Suppressor macrophage treated with lipopolysaccharide for 1 hour (primary cell): Measurements from ENCODE around the gene LSM7.
"Not testable (repeated sequence)": the region's sequence is repeated elsewhere in the genome, so short reads cannot be mapped to it uniquely, and the experiment has no call there.

Source experiments
- DNase-seq, 3 donors: peaks; one replicate each; pipeline ENCODE4 v3.0.0-alpha.2; 2020 to 2022

The LSM7 gene

DNA sequence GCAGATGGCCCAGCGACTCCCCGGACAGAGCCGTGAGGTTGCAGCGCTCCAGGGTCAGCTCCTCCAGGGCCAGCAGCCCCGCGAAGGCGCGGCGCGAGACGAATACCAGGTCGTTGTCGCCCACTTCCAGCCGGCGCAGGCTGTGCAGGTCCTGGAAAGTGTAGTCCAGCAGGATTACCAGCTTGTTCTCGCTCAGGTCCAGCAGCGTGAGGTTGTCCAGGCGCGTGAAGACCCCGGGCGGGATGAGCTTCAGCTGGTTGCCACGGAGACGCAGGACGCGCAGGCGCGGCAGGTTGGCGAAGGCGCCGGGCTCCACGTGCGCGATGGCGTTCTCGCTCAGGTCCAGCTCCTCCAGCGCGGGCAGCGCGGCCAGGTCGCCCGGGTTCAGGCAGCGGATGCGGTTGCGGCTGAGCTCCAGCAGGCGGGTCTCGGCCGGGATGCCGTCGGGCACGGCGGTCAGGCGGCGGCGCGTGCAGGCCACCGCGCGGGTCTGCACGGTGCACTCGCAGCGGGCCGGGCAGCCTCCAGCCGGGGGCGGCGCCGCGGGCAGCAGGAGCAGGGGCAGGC, 37.1 kb downstream of the LSM7 start:
- no peak for DNase-seq

DNA sequence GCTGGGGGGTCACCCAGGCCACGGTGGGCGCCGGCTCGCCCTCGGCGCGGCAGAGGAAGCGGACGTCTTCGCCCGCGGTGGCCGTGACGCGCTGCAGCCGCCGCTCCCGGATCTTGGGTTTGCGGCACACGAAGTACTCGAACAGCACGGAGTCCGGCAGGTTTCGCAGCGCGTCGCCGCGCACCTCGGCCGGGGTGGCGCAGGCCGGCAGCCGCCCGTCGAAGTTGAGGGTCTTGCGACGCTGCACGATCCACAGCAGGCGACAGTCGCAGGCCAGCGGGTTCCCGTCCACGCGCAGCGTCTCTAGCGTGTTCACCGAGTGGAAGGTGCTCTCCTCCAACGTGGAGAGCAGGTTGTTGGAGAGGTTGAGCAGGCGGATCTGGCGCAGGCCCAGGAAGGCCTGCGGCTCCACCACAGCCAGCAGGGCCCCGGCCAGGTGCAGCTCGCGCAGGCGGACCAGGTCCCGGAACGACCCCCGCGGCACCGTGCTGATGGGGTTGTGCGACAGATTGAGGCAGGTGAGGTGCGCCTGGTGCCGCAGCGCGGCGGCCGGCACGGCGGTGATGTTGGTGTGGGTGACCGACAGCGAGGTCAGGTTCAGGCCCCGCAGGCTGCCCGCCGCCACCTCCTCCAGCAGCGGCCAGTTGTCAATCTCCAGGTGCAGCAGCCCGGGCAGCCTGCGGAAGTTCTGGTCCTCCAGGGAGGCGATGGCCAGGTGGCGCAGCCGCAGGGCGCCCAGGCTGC, 37.8 kb downstream of the LSM7 start:
- DNase-seq, result peak in 1 of 3 donors; percentile 55

DNA sequence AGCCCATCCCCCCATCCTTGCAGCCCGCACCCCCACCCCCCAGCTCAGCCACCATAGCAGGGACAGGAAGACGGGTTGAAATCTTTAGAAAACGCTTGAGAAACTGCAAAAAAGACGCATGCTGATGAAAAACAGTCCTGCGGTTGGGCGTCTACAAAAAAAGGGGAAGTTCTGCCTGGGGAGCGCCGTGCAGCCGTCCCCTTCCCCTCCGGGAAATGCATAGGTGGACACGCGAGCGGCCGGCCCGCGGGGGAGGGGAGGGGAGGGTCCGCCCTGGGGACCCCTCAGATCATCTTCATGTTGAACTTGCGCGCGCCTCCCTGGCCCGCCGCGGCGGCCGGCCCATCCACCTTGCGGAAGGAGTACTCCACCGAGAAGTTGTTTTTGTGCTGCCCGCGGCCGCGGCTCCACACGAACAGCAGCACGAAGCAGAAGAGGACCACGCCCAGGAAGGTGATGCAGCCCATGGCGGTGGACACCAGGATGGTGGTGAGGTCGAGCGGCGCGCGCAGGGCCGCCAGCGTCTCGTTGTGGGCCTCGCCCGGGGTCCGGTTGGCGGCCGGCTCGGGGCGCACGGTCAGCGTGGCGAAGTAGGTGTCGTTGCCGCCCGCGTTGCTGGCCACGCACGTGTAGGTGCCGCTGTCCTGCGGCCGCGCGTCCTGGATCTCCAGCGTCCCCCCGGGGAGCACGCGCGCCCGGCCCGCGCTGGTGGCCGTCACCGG, 38.5 kb downstream of the LSM7 start:
- peak; percentile 77 to 82 (median 81) for DNase-seq

DNA sequence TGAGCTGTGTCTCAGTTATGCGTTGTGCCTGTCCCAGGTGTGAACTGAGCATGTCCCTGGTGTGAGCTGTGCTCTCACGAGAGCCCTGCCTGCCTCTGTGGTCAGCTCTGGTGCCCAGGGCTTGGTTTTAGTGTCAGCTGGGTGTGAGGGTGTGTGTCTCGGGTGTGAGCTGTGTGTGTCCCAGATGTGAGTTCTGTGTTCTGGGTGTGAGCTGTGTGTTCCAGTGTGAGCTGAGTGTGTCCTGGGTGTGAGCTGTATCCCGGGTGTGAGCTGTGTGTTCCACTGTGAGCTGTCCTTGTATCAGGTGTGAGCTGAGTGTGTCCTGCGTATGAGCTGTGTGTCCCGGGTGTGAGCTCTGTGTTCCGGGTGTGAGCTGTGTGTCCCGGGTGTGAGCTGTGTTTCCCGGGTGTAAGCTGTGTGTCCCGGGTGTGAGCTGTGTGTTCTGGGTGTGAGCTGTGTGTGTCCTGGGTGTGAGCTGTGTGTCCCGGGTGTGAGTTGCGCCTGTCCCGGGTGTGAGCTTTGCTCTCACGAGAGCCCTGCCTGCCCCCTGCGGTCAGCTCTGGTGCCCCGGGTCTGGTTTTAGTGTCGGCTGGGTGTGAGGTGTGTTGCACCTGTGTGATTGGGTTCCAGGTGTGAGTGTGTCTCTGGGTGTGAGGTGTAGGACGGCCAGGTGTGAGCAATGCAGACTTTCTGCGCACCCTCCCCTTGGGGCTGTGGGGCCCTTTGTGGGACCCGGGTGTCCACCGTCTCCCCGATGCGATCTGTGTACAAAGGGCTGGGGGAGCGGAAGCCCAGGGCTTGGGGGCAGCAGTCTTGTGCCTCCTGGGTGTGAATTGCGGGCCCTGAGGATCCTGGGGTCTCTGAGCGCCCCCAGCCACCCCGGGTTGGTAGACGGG, 39.3 kb downstream of the LSM7 start:
- DNase-seq, result no peak

DNA sequence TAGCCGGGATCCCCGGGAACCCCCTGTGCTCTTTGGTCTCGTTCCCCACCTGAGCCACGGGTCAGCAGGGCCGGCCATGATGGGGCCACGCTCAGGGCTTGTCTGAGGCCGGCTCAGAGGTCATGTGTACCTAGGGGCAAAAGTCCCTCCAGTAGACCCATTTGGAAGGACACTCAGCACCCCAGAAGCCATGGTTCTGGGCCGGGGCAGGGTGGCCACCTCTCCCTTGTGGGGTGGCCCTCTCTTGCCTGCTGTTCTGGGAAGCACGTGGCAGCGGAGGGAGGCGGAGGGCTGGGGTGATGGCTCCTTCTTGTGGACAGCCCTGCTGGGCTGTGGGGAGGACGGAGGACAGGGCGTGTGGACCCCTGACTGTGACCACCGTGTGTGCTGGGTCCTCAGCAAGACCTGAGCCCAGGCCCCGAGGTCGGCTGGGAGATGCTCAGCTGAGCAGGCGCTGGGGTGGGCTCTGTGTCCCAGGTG, 40.0 kb downstream of the LSM7 start:
- DNase-seq, result no peak

DNA sequence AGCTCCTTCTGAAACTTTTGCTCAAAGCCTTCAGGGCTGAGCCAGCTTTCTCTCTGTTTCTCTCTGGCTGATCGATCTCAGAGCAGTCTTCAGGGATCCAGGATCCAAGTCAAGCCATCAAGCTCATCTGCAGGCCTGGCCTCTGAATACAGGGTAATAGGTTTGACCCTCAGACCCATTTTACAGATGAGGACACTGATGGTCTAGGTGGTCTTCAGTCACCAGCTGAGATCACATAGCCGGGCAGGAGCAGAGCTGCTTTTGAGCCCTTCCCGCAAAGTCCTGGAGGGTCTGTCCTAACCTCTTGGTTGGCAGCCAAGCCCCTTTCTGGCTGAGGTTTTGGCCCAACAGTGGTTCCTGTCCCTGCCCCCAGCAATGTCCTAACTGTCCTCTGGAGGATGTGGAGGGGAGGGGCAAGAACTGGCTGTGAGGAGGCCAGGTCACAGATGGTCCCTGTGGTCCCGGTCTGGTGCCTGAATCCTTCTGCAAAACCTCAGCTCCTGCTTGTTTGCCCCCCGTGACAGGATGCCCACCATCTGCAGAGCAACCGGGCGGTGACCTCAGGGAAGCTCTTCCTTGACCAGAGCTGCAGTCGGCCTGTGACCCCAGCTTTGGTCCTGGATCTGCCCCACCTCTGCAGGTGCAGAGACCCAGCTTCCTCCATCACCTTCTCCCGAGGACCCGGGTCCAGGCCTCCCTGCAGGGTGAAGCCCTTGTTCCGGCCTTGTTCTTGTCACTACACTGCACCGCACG, 40.6 kb downstream of the LSM7 start:
- DNase-seq, result no peak

DNA sequence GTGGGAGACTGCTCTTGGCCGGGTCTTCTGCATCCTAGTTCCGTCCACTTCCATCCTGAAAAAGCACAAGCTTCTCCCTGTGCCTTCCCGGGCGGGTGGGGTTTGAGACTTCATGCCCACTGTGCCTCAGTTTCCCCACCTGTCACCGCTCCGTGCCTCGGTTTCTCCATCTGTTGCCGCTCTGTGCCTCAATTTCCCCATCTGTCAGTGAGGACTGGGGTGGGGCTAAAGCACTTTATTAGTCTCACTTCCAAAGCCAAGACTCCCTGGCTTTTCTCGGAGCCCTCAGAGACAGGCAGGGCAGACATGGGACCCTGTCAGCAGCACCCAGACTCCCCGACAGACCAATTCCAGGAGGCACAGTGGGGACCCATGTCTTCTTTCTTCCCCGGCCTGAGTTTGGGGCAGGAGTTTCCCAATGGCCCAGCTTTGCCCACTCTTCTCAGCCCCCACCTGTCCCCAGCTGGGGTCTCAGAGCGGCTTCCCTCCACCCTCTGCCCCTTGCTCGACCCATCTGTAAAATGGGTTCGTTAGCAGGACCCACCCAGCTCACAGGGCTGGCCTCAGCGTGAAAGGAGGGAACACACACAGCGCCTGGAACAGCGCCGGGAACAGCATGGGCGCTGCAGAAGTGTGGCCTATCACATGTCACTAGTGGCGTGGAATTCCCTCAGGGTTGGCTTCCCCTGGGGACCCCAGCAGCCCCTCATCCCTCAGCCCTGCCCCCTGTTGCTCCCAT, 41.8 kb downstream of the LSM7 start:
- DNase-seq, result no peak

DNA sequence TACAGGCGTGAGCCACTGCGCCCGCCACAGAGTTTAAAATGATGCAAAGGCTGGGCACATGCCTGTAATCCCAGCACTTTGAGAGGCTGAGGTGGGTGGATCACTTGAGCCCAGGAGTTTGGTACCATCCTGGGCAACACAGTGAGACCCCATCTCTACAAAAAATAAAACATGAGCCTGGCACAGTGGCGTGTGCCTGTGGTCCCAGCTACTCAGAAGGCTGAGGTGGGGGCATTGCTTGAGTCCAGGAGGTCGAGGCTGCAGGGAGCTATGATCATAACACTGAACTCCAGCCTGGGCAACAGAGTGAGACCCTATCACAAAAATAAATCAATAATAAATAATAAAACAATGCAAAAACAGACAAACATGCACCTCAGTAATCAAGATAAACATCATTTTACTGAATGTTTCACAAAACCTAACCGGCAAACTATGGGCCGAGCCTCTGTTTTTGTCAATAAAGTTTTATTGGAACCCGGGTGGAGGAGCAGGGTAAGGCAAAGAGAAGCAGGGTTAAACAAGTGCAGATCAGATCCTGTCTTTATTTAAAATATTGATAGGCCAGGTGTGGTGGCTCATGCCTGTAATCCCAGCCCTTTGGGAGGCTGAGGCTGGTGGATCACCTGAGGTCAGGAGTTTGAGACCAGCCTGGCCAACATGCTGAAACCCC, 44.4 kb downstream of the LSM7 start:
- no peak for DNase-seq

DNA sequence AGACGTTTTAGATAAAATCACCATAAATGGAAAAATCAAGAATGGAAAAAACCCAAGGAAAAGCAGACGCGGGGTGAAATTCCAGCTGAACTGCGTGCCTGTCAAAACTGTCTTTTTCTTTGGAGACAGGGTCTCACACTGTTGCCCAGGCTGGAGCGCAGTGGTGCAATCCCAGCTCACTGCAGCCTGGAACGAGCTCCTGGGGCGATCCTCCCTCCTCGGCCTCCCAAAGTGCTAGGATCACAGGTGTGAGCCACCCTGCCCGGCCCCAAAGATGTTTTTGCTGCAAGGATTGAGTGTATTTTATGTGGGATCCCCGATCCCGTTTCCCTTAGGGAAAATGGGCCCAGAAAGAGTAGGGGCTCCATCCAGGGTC, 45.5 kb downstream of the LSM7 start:
- DNase-seq, result no peak

DNA sequence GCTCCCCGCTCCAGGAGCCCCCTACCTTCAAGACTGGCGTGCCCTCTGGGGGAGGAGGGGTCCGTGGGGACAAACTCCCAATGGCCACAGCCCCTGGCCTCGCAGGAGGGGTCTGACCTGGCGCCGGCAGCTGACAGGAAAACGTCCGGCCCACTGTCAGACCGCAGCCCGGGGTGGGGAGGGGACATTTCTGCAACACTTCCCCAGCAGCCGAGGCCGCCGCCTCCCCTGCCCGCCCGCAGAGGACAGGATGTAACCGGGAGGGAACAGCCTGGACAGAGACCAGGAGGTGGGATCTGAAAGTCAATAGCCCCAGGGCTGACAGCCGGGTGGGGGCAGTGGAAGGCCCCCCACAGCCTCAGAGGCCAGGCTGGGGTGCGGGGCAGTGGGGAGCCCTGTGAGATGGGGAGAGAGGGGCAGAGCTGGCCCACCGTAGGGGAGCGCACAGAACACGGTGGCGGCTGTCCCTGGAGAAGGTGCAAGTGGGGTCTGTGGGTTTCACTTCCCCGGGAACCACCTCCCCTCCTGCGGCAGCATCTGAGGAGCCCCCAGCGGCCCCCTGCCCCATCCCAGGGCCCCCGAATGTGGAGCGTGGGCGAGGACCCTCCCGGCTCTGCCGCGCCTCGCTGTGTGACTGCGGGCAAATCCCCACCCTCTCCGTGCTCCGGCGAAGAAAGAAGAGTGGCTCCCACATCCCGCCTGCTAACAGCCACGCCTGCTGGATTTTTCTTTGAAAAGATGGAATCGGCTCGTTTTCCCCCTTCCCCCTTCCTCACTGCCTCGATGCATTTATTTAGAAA, 46.1 kb downstream of the LSM7 start, which contains the start of gene PEAK3:
Gene PEAK3 (minus strand): TSS at position 114 of the 800 bp plus-strand sequence. CDS start 1,244 bp downstream, outside the sequence.
- DNase-seq, result peak; percentile 80 to 87 (median 80)

DNA sequence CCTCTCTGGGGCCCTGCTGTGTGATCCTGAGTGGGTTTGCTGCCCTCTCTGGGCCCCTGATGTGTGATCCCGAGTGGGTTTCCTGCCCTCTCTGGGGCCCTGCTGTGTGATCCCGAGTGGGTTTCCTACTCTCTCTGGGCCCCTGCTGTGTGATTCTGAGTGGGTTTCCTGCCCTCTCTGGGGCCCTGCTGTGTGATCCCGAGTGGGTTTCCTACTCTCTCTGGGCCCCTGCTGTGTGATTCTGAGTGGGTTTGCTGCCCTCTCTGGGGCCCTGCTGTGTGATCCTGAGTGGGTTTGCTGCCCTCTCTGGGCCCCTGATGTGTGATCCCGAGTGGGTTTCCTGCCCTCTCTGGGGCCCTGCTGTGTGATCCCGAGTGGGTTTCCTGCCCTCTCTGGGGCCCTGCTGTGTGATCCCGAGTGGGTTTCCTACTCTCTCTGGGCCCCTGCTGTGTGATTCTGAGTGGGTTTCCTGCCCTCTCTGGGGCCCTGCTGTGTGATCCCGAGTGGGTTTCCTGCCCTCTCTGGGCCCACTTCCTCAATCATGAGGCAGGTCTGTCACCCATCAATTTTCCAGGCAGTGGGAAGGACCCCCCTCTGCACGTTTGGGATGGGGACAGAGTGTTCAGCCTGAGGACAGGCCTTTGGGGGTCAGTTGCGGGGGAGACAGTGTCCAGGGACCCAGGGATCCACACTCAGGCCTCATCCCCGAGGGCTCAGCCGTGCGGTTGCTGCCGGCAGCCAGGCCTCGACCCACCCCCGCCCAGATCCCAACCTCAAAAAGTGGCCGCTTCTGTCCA, 46.9 kb downstream of the LSM7 start:
- not testable (repeated sequence) for DNase-seq

DNA sequence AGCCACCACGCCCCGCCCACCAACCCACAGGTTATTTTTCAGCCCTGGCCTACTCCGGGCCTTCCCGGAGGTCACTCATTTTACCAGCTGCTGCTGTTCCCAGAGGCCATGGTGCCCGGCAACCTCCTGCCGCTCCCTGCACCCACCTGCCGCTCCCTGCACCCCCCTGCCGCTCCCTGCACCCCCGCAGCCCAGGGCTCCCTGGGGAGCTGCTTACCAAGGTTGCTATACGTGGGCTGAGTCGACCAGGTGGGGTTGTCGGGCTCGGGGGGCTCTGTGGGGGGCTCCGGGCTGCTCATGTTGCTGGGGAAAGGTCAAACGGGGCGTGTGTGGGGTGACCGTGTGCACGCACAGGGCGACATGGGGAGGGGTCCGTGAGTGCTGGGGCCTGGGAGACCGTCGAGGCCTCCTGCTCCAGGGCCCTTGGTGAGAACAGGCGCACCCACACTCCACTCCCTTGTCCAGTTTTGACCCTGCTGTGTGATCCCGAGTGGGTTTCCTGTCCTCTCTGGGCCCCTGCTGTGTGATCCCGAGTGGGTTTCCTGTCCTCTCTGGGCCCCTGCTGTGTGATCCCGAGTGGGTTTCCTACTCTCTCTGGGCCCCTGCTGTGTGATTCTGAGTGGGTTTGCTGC, 47.6 kb downstream of the LSM7 start:
- no peak for DNase-seq

DNA sequence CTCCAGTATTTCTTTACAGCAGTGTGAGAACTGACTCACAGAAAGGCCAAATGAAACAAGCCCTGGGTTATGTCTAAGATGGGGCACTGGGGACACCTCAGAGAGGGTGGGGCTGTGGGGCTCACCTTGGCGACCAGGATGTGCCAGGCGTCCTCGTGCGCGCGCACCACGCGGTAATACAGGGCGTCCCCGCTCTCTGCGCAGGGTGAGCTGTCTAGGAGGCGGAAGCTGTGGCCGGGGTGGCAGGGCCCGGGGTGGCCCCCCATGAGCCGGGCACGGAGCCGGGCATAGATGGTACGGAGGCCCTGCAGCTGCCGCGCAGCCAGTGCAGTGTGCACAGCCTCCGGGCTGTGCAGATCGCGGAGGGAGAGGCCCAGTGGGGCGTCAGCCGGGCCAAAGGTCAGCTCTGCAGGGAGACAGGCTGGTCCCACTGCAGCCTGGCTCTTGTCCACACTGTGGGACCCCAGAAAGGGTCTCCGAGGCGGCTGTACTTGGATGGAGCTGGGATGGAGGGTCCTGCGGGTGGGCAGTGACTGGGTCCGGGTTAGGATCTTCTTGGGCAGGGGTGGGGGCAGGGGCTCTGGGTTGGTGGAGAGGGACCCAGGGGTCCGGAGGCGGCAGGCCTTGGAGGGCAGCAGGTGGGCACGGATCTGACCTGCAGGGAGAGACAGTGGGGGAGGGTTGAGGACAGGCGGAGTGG, 49.8 kb downstream of the LSM7 start:
- DNase-seq, result no peak

DNA sequence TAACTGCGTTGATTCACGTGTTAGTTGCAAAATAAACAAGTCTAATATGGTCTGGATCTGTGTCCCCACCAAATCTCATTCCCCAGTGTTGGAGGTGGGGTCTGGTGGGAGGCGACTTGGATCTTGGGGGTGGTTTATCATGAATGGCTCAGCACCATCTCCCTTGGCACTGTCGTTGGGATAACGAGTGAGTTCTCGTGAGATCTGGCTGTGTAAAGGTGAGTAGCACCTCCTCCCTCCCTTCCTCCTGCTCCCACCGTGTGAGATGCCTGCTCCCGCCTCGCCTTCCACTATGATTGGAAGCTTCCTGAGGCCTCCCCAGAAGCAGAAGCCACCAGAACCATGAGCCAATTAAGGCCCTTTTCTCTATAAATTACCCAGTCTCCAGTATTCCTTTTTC, 51.2 kb downstream of the LSM7 start:
- no peak for DNase-seq

DNA sequence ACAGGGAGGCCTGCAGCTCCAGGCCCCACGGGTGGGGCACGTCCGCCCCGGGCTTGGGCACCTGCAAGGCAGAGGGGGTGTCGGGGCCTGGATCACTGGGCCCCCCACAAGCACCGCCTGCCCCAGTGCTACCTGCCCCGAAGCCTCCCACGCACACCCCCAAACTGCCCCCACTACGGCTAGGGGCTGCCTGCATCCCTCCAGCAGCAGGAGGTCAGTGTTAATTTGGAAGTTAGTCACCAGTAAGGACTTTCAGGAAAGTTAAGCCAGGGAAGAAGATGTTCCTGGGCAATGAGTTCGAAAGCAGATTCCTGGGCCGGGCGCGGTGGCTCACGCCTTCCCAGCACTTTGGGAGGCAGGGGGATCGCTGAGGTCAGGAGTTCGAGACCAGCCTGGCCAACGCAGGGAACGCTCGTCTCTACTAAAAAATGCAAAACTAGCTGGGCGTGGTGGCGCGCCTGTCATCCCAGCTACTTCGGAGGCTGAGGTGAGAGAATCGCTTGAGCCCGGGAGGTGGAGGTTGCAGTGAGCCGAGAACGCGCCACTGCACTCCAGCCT, 51.9 kb downstream of the LSM7 start:
- DNase-seq, result no peak

DNA sequence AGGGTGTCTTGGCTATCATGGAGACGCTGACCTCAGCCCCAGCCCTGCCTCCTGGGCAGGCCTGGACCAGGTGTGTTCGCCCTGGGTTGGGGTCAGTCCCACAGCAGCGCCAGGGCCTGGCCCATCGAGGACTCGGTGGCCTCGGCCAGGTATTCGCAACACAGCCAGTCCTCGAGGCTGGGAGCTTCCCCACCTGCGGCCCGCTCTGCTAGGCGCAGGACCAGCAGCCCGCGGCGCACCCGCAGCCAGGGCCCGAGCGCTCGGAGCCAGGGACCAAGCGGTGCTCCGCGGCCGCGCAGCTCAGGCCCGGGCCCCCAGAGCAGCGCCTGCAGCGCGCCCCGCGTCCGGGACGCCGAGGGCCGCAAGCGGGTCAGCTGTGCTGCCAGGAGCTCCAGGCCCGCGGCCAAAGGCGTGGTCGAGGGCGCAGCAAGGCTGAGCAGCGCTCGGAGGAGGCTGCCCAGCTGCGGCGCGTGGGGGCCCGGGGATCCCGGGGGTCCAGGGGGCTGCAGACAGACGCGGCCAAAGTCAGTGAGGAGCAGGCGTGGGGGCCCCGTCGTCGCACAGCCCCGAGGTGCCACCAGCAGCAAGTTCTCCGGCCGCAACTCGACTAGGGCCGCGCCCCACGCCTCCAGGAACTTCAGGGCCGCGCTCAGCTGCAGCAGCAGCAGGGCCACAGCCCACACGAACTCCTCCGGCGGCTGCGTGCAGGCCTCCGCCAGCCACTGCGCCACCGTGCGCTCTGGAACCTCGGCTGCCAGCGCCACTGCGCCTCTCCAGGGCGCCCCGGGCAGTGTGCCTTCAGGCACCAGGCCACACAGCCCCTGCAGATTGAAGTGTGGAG, 52.6 kb downstream of the LSM7 start:
- no peak for DNase-seq
